Type B pancreatic cell (in vitro differentiated cells): ENCODE data around the gene SPPL2B. TPM values are rescaled to one million over a fixed set of nuclear protein-coding genes. Genes with fewer than 3 reads are reported as not detected.
A peak's percentile ranks its signal among the peaks of the same experiment; 100 is the strongest.

Experiments used
- DNase-seq: peaks from one replicate; pipeline ENCODE4 v3.0.0; 2021; ENCODE audit warnings: mixed read lengths; ENCODE audit not compliant: unreplicated experiment; ENCODE audit errors: extremely low spot score
- H3K27ac Mint-ChIP-seq: 2 replicates; pipeline ENCODE4 v1.8.0; 2021; ENCODE audit warnings: mild to moderate bottlenecking, mixed read lengths
- H3K27me3 Mint-ChIP-seq: 2 replicates; pipeline ENCODE4 v1.8.0; 2021; ENCODE audit warnings: mixed read lengths
- H3K36me3 Mint-ChIP-seq: 2 replicates; pipeline ENCODE4 v1.8.0; 2021; ENCODE audit warnings: mixed read lengths
- H3K4me1 Mint-ChIP-seq: one replicate; pipeline ENCODE4 v1.8.0; 2021; ENCODE audit warnings: mixed read lengths; ENCODE audit not compliant: unreplicated experiment
- H3K4me3 Mint-ChIP-seq: 2 replicates; pipeline ENCODE4 v1.8.0; 2021; ENCODE audit warnings: mild to moderate bottlenecking, mixed read lengths
- H3K9me3 Mint-ChIP-seq: 2 replicates; pipeline ENCODE4 v1.8.0; 2021; ENCODE audit warnings: mixed read lengths
- total RNA-seq: library from RNA; stranded (reverse); gene quantifications from 2 replicates; pipeline ENCODE4 v1.2.1, GENCODE V29; 2021; ENCODE audit warnings: low replicate concordance
- TF ChIP-seq, protein P1 (sequence below): fragments of 200-600 bp; sonication (generic); conservative IDR thresholded peaks from 2 replicates; pipeline ENCODE4 v1.5.0; 2021; ENCODE audit warnings: antibody characterized with exemption, mild to moderate bottlenecking

Gene SPPL2B
- total RNA-seq, 1 donor from 2014 or later: 131 TPM

GRCh38 chr19:2312820-2313501, 15.5 kb upstream of the SPPL2B start:
- Mint-ChIP-seq H3K36me3 (no peaks in the 10 kb centered on the region), H3K4me1 (no peaks in the 10 kb centered on the region), H3K4me3 (no peak overlapping the region), H3K27ac (no peak overlapping the region), H3K9me3 (no peaks in the 10 kb centered on the region), H3K27me3 (peaks cover 38% of the 10 kb centered on the region)
- TF ChIP-seq, protein P1, sequence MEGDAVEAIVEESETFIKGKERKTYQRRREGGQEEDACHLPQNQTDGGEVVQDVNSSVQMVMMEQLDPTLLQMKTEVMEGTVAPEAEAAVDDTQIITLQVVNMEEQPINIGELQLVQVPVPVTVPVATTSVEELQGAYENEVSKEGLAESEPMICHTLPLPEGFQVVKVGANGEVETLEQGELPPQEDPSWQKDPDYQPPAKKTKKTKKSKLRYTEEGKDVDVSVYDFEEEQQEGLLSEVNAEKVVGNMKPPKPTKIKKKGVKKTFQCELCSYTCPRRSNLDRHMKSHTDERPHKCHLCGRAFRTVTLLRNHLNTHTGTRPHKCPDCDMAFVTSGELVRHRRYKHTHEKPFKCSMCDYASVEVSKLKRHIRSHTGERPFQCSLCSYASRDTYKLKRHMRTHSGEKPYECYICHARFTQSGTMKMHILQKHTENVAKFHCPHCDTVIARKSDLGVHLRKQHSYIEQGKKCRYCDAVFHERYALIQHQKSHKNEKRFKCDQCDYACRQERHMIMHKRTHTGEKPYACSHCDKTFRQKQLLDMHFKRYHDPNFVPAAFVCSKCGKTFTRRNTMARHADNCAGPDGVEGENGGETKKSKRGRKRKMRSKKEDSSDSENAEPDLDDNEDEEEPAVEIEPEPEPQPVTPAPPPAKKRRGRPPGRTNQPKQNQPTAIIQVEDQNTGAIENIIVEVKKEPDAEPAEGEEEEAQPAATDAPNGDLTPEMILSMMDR: no peak
- DNase-seq: peak; percentile 69

- Mint-ChIP-seq H3K27ac (no peak overlapping the region), H3K9me3 (no peaks in the 10 kb centered on the region), H3K27me3 (peaks cover 17% of the 10 kb centered on the region), H3K4me3 (no peak overlapping the region), H3K4me1 (no peaks in the 10 kb centered on the region), H3K36me3 (no peaks in the 10 kb centered on the region)
- DNase-seq: no peak
- TF ChIP-seq, protein P1: no peak
These were observed 13.2 kb upstream of the SPPL2B start for GRCh38 chr19:2315121-2315817.

GRCh38 chr19:2315818-2316353, 12.6 kb upstream of the SPPL2B start:
- Mint-ChIP-seq H3K9me3 (no peaks in the 10 kb centered on the region), H3K4me1 (no peaks in the 10 kb centered on the region)
- TF ChIP-seq, protein P1: peak; percentile 81

GRCh38 chr19:2317300-2317699, 11.2 kb upstream of the SPPL2B start:
- Mint-ChIP-seq H3K9me3 (no peaks in the 10 kb centered on the region), H3K36me3 (no peaks in the 10 kb centered on the region), H3K27ac (no peak overlapping the region), H3K4me3 (no peak overlapping the region), H3K4me1 (no peaks in the 10 kb centered on the region), H3K27me3 (peaks cover 13% of the 10 kb centered on the region)
- TF ChIP-seq, protein P1: no peak
- DNase-seq: no peak

More at GRCh38 chr19:2315818-2316353, 12.6 kb upstream of the SPPL2B start:
- Mint-ChIP-seq H3K36me3 (no peaks in the 10 kb centered on the region), H3K4me3 (no peak overlapping the region), H3K27me3 (peaks cover 17% of the 10 kb centered on the region), H3K27ac (no peak overlapping the region)
- peak; percentile 76 for DNase-seq

GRCh38 chr19:2317756-2318155, 10.7 kb upstream of the SPPL2B start:
- DNase-seq: no peak
- H3K4me1 Mint-ChIP-seq: no peaks in the 10 kb centered on the region
- TF ChIP-seq, protein P1: no peak

More at GRCh38 chr19:2317756-2318155, 10.7 kb upstream of the SPPL2B start:
- Mint-ChIP-seq H3K9me3 (no peaks in the 10 kb centered on the region), H3K36me3 (no peaks in the 10 kb centered on the region), H3K27ac (no peak overlapping the region), H3K27me3 (peaks cover 13% of the 10 kb centered on the region), H3K4me3 (no peak overlapping the region)
